Heart left ventricle (tissue), 16 donors: ENCODE measurements around the gene ETV7. TPM values are rescaled to one million over a fixed set of nuclear protein-coding genes. Genes with fewer than 3 reads are reported as not detected.

Experiments
- ATAC-seq, 4 donors: fragments of 200-7000 bp; cut with Tn5 transposase; one replicate each; pipeline ENCODE4 v1.9.1; 2020 to 2022; ENCODE audit warnings: moderate library complexity in 4 of 4, mild to moderate bottlenecking in 3 of 4, moderate number of reproducible peaks in 1 of 4
- DNase-seq, 5 donors: peaks; one replicate each; pipeline ENCODE4 v3.0.0-alpha.2; 2020
- H3K27ac ChIP-seq, 12 donors: fragments of 200-600 bp; sonication (generic) in 4 of 12; one replicate each; pipeline versions ENCODE4 v1.5.0 to v1.8.0; 2016 to 2022; ENCODE audit warnings: mild to moderate bottlenecking in 2 of 12
- H3K27me3 ChIP-seq, 9 donors: fragments of 200-600 bp; sonication (generic) in 2 of 9; one replicate each; pipeline versions ENCODE4 v1.5.1 to v1.8.0; 2016 to 2022; ENCODE audit warnings: mild to moderate bottlenecking in 3 of 9
- H3K36me3 ChIP-seq, 9 donors: fragments of 200-600 bp; sonication (generic) in 2 of 9; one replicate each; pipeline versions ENCODE4 v1.5.0 to v1.8.0; 2018 to 2022; ENCODE audit warnings: mild to moderate bottlenecking in 2 of 9
- H3K4me1 ChIP-seq, 12 donors: fragments of 200-600 bp; sonication (generic) in 4 of 12; one replicate each; pipeline versions ENCODE4 v1.5.0 to v1.8.0; 2016 to 2022; ENCODE audit warnings: mild to moderate bottlenecking in 3 of 12
- H3K4me3 ChIP-seq, 12 donors: fragments of 200-600 bp; sonication (generic) in 4 of 12; one replicate each; pipeline versions ENCODE4 v1.5.0 to v1.8.0; 2017 to 2022; ENCODE audit warnings: mild to moderate bottlenecking in 9 of 12, moderate library complexity in 4 of 12
- H3K9me3 ChIP-seq, 12 donors: fragments of 200-600 bp; sonication (generic) in 4 of 12; one replicate each; pipeline versions ENCODE4 v1.5.0 to v1.8.0; 2016 to 2022; ENCODE audit warnings: mild to moderate bottlenecking in 1 of 12
- POLR2A ChIP-seq, 2 donors: fragments of 450-650 bp; IDR thresholded peaks; one replicate each; pipeline ENCODE4 v1.6.1; 2017; ENCODE audit warnings: antibody characterized with exemption in 2 of 2, mild to moderate bottlenecking in 2 of 2, moderate library complexity in 2 of 2
- WGBS, 4 donors: extraction: QIAGEN DNeasy Blood & Tissue Kit in 2 of 4; methylation state at CpG; one replicate each; pipeline versions ENCODE4 v1.1.5 to v1.1.7; 2013 to 2018; 5-methylcytosine and 5-hydroxymethylcytosine counted together
- intact Hi-C, 10 donors: fragments of 100-400 bp; cut with DNase I; formaldehyde crosslinking; loops; one replicate each; pipeline versions ENCODE4 v1.11.1 to v1.14.2; 2022
- polyA plus RNA-seq, 2 donors: library from polyadenylated mRNA; stranded (reverse); fragments of 200-250 nt; gene quantifications; one replicate each; pipeline ENCODE4 v1.2.3, GENCODE V29; 2013
- total RNA-seq, 9 donors: library from RNA; depleted of rRNA in 2 of 9; stranded (reverse); fragments of >200 nt in 2 of 9; fragmentation: NEBNext Ultra II Directional in 3 of 9; extraction: Animal tissue kit (Norgen Biotek cat#: 25700) in 3 of 9; gene quantifications; one replicate each; pipeline versions ENCODE4 v1.1.0 to v1.2.4, GENCODE V29; 2016 to 2023
- TF ChIP-seq, protein P1 (sequence below), 12 donors: fragments of 200-600 bp; sonication (generic) in 4 of 12; IDR thresholded peaks; one replicate each; pipeline versions ENCODE4 v1.5.0 to v1.8.0; 2018 to 2022; ENCODE audit warnings: antibody characterized with exemption in 12 of 12, mild to moderate bottlenecking in 5 of 12
- donor health status: ischemic (EF 13 %, LVEDD 7.1; RV severe dilation, severe dysfunction).
- donor health status: healthy with polysubstance abuse.
- donor health status: DM: no; HTN: yes; CAD: no.
- donor health status: DM: no; HTN: no; CAD: no.
- donor health status: ischemic (EF 25% LVEDD 6.9; RV normal size, moderate dysfunction).
- donor health status: ischemic (EF 25% LVEDD 5.7; RV mildly dilated, moderate dysfunction).
- donor health status: healthy.
- donor health status: DM: yes; HTN: yes; CAD: no.
- donor health status: ischemic (EF 35%, LVEDD 5.7; RV mildly dilated, moderate dysfunction).
- donor health status: nonischemic (EF 11% LVEDD 7.7; RV severe dilation, severe dysfunction).
- donor health status: DM: yes; HTN: yes; CAD: no.
- donor health status: PGD.
- donor health status: ischemic (EF 29% LVEDD 5.4; RV normal size, mild dysfunction).
- donor health status: nonischemic (EF 23%, LVEDD 6.1; RV moderate dilation, normal function).

Gene ETV7
- total and polyA plus RNA-seq, 11 donors, result 0.06 to 5.1 (median 0.31) TPM; not detected in 5

DNA sequence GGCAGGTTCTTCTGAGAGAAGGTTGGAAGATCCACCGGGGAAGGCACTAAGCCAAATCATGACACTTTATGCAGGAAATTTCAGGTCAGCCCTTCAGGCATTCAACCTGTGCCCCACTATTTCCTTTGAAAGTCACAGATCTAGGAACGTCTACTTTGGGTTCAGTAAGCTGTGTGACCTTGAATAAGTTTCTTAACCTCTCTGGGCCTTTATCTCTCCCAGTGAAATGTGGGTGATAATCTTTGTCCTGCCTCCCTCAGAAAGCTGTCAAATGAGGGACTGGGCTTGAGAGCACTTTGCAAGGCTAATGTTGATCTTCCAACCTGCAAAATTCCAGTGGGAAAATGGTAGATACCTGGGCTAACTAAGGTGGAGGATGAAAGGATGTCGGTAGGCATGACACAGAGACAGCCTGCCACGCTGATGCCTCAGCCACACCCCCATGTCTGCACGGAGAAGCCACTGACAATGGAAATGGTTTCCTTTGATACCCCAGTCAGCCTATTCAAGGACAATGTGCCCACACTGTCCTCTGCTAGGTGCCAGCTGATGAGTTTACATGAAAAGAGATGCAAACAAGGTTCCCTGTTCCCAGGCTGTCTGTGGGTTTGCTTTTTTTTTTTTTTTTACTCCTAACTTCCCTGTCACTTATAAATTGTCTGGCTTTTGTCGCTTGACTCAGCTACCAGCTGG lies 60.1 kb downstream of the ETV7 start:
- TF ChIP-seq, protein P1, sequence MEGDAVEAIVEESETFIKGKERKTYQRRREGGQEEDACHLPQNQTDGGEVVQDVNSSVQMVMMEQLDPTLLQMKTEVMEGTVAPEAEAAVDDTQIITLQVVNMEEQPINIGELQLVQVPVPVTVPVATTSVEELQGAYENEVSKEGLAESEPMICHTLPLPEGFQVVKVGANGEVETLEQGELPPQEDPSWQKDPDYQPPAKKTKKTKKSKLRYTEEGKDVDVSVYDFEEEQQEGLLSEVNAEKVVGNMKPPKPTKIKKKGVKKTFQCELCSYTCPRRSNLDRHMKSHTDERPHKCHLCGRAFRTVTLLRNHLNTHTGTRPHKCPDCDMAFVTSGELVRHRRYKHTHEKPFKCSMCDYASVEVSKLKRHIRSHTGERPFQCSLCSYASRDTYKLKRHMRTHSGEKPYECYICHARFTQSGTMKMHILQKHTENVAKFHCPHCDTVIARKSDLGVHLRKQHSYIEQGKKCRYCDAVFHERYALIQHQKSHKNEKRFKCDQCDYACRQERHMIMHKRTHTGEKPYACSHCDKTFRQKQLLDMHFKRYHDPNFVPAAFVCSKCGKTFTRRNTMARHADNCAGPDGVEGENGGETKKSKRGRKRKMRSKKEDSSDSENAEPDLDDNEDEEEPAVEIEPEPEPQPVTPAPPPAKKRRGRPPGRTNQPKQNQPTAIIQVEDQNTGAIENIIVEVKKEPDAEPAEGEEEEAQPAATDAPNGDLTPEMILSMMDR (IDR thresholded peaks at IDR 0.05), result no peak
- TF ChIP-seq POLR2A (IDR thresholded peaks at IDR 0.05), result no peak
- no peaks in the 10 kb centered on the region for H3K36me3 ChIP-seq
- intact Hi-C loops, result no loop called here
- H3K9me3 ChIP-seq, result no peaks in the 10 kb centered on the region
- DNase-seq, result no peak
- no peaks in the 10 kb centered on the region for H3K4me1 ChIP-seq
- WGBS, 4 donors, result 42 to 52% (median 47%) methylated on average over 6 of the region's 6 CpGs
- ATAC-seq, result no peak
- peaks cover 0 to 32% (median 5%) of the 10 kb centered on the region in 9 donors for H3K27me3 ChIP-seq
- no peak overlapping the region for H3K4me3 ChIP-seq
- H3K27ac ChIP-seq, result no peak overlapping the region

DNA sequence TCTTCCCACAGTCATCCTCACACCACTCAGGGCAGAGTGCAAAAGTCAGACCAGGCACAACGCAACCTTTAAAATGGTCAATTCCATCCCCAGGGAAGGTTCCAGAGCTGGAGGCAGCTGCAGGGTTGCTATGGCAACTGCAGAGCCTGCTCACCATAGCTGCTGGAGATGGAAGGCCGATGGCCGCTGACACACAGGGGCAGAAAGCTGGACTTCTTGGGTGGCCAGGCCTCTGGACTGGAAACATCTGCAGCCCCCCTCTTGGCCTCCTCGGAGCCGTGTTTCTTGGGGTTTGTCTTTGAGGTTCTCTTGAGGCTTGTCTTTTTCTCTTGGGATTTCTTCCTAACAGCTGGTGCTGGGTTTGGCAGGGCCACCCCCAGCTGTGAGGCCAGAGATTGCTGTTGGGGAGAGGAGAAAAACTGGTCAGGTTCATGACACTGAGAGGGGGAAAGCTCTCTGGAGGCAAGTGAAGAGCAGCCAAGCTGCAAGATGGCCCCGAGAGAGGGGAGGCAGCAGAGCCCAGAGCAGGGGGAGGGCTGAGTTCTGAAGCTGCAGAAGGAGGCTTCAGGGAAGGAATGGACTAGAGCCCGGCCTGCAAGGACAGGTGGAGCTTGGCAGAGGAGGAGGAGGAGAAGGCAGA lies 61.0 kb downstream of the ETV7 start:
- DNase-seq, result peak in 3 of 5 donors; percentile 40 to 47 (median 44)
- ATAC-seq, result peak in 2 of 4 donors; percentile 39 to 55
- 47 to 64% (median 59%) methylated on average over 6 to 7 of the region's 7 CpGs for WGBS, 4 donors

DNA sequence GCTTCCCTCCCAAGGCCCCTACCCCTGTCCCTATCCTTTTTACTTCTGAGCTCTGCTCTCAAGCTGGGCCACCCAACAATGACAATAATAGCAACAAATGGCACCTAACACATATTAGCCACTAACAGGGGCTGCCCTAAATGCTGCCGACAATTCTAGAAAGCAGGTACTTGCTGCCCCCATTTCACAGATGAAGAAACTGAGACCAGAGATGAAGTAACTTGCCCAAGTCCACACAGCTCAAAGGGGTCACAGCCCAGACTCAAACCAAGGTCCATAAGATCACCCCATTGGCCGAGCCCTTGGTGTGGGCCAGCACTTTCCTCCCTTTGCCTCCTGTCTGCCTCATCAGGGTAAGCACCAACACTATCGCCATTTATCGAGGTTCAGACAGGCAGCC lies 62.8 kb downstream of the ETV7 start:
- Histone ChIP-seq H3K9me3 (no peaks in the 10 kb centered on the region), H3K36me3 (no peaks in the 10 kb centered on the region), H3K4me1 (no peaks in the 10 kb centered on the region), H3K27ac (no peak overlapping the region), H3K4me3 (no peak overlapping the region), H3K27me3 (peaks cover 0 to 8% (median 3%) of the 10 kb centered on the region in 9 donors)
- TF ChIP-seq POLR2A (IDR thresholded peaks at IDR 0.05), result no peak
- TF ChIP-seq, protein P1 (IDR thresholded peaks at IDR 0.05), result no peak
- DNase-seq, result no peak
- ATAC-seq, result no peak
- intact Hi-C loops, result no loop called here
- WGBS, 4 donors, result 79 to 95% (median 92%) methylated on average over 4 of the region's 4 CpGs

More for the DNA sequence above, 61.0 kb downstream of the ETV7 start:
- Histone ChIP-seq H3K4me1 (no peaks in the 10 kb centered on the region), H3K36me3 (no peaks in the 10 kb centered on the region), H3K27ac (no peak overlapping the region), H3K9me3 (no peaks in the 10 kb centered on the region), H3K27me3 (peaks cover 0 to 23% (median 5%) of the 10 kb centered on the region in 9 donors), H3K4me3 (no peak overlapping the region)
- TF ChIP-seq, protein P1 (IDR thresholded peaks at IDR 0.05), result no peak
- TF ChIP-seq POLR2A (IDR thresholded peaks at IDR 0.05), result no peak
- intact Hi-C loops, result no loop called here

DNA sequence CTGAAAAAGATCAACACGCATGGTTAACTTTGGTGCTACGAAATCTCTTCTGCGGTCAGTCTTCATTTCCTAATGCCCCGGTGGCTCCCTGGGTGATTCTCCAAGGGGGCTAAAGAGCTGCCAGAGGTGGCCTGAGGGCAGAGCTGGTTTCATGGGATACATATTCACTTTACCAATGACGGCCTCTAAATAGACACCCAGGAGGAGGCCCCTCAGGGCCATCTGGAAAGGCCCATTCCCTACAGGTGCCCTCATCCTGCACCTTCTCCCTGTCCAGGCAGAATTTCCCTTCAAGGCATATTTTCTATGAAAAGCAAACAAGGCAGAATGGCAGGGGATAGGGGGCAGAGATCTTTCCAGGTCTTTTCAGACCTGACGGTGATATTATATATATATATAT lies 63.3 kb downstream of the ETV7 start:
- Histone ChIP-seq H3K27ac (no peak overlapping the region), H3K27me3 (peaks cover 0 to 4% (median 0%) of the 10 kb centered on the region in 9 donors), H3K4me1 (no peaks in the 10 kb centered on the region), H3K4me3 (no peak overlapping the region), H3K9me3 (no peaks in the 10 kb centered on the region), H3K36me3 (no peaks in the 10 kb centered on the region)
- DNase-seq, result no peak
- intact Hi-C loops, result no loop called here
- no peak for TF ChIP-seq POLR2A (IDR thresholded peaks at IDR 0.05)
- TF ChIP-seq, protein P1 (IDR thresholded peaks at IDR 0.05), result no peak
- 72 to 94% (median 88%) methylated on average over 6 of the region's 6 CpGs for WGBS, 4 donors
- no peak for ATAC-seq
